ENCODE measurements around the gene GPC6. TPM values are rescaled to one million over a fixed set of nuclear protein-coding genes. Genes with fewer than 3 reads are reported as not detected.

Gene GPC6
- total RNA-seq, 1 donor from 2014 or later, result 5.5 TPM

- FAIRE-seq (no peak), DNase-seq (ENCODE audit: low read depth) (no peak)
- H3K4me3 ChIP-seq (ENCODE audit: low read depth, low read length), result peak overlapping the region; percentile 50
- H3K27me3 ChIP-seq (ENCODE audit: control insufficient read depth, insufficient read depth, low read length), result peaks cover 2% of the 10 kb centered on the region
- TF ChIP-seq CTCF (IDR thresholded peaks at IDR 0.05; ENCODE audit: insufficient read depth, low read length, severe bottlenecking), result no peak
- no peaks in the 10 kb centered on the region for H3K36me3 ChIP-seq (ENCODE audit: control insufficient read depth, insufficient read depth, low read length)
These were observed 463 bp upstream of the GPC6 start for GRCh38 chr13:93226065-93226622.

GRCh38 chr13:93227280-93227877 lies 772 bp downstream of the GPC6 start:
- peak overlapping the region; percentile 50 for H3K4me3 ChIP-seq (ENCODE audit: low read depth, low read length)
- no peak for TF ChIP-seq CTCF (IDR thresholded peaks at IDR 0.05; ENCODE audit: insufficient read depth, low read length, severe bottlenecking)
- no peak for DNase-seq (ENCODE audit: low read depth)
- H3K36me3 ChIP-seq (ENCODE audit: control insufficient read depth, insufficient read depth, low read length), result no peaks in the 10 kb centered on the region
- FAIRE-seq, result no peak
- peaks cover 2% of the 10 kb centered on the region for H3K27me3 ChIP-seq (ENCODE audit: control insufficient read depth, insufficient read depth, low read length)

GRCh38 chr13:93227878-93228642 lies 1.5 kb downstream of the GPC6 start:
- peak; percentile 58 for TF ChIP-seq CTCF (IDR thresholded peaks at IDR 0.05; ENCODE audit: insufficient read depth, low read length, severe bottlenecking)
- FAIRE-seq, result no peak
- Histone ChIP-seq H3K36me3 (ENCODE audit: control insufficient read depth, insufficient read depth, low read length) (no peaks in the 10 kb centered on the region), H3K4me3 (ENCODE audit: low read depth, low read length) (peak overlapping the region; percentile 50), H3K27me3 (ENCODE audit: control insufficient read depth, insufficient read depth, low read length) (peaks cover 2% of the 10 kb centered on the region)
- peak; percentile 45 for DNase-seq (ENCODE audit: low read depth)

- FAIRE-seq, result no peak
- Histone ChIP-seq H3K27me3 (ENCODE audit: control insufficient read depth, insufficient read depth, low read length) (peaks cover 2% of the 10 kb centered on the region), H3K36me3 (ENCODE audit: control insufficient read depth, insufficient read depth, low read length) (no peaks in the 10 kb centered on the region), H3K4me3 (ENCODE audit: low read depth, low read length) (peak overlapping the region; percentile 50)
- no peak for DNase-seq (ENCODE audit: low read depth)
- TF ChIP-seq CTCF (IDR thresholded peaks at IDR 0.05; ENCODE audit: insufficient read depth, low read length, severe bottlenecking), result no peak
These were observed 2.0 kb downstream of the GPC6 start for GRCh38 chr13:93228643-93228937.

GRCh38 chr13:93230261-93230855 lies 3.8 kb downstream of the GPC6 start:
- H3K27me3 ChIP-seq (ENCODE audit: control insufficient read depth, insufficient read depth, low read length), result peaks cover 2% of the 10 kb centered on the region
- DNase-seq (ENCODE audit: low read depth) (peak; percentile 67), FAIRE-seq (no peak)
- no peak overlapping the region for H3K4me3 ChIP-seq (ENCODE audit: low read depth, low read length)
- no peak for TF ChIP-seq CTCF (IDR thresholded peaks at IDR 0.05; ENCODE audit: insufficient read depth, low read length, severe bottlenecking)
- H3K36me3 ChIP-seq (ENCODE audit: control insufficient read depth, insufficient read depth, low read length), result no peaks in the 10 kb centered on the region
